GM13977 (cell line): ENCODE measurements around the gene AHR.
"Not testable (repeated sequence)": the region's sequence is repeated elsewhere in the genome, so short reads cannot be mapped to it uniquely, and the experiment has no call there.

Experiments
- DNase-seq: peaks from one replicate; pipeline ENCODE4 v3.0.0; 2012; ENCODE audit warnings: low spot score
- in situ Hi-C: fragments of 300-500 bp; cut with MboI; formaldehyde crosslinking; loops from one replicate; pipeline ENCODE4 v1.12.0; 2022; ENCODE audit warnings: low sequenced_read_pairs, low pct_unique_long_range_greater_than_20kb, mixed read lengths, inconsistent platforms; ENCODE audit not compliant: unreplicated experiment
- TF ChIP-seq, protein P1 (sequence below): IDR thresholded peaks from 2 replicates; pipeline ENCODE4 v1.5.1; 2012; ENCODE audit warnings: mild to moderate bottlenecking, control low read depth; ENCODE audit not compliant: insufficient read depth; ENCODE audit errors: extremely low read depth, missing control alignments

The AHR gene

DNA sequence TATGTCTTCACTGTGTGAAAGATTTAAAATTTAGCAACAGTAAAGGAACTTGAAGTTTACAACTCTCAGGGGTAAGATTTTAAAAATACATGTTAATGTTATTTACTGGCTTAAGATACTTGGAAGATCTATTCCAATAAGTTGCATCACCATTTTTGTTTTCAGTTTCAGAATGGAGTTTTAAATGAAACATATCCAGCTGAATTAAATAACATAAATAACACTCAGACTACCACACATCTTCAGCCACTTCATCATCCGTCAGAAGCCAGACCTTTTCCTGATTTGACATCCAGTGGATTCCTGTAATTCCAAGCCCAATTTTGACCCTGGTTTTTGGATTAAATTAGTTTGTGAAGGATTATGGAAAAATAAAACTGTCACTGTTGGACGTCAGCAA is 44.3 kb downstream of the AHR start:
- TF ChIP-seq, protein P1, sequence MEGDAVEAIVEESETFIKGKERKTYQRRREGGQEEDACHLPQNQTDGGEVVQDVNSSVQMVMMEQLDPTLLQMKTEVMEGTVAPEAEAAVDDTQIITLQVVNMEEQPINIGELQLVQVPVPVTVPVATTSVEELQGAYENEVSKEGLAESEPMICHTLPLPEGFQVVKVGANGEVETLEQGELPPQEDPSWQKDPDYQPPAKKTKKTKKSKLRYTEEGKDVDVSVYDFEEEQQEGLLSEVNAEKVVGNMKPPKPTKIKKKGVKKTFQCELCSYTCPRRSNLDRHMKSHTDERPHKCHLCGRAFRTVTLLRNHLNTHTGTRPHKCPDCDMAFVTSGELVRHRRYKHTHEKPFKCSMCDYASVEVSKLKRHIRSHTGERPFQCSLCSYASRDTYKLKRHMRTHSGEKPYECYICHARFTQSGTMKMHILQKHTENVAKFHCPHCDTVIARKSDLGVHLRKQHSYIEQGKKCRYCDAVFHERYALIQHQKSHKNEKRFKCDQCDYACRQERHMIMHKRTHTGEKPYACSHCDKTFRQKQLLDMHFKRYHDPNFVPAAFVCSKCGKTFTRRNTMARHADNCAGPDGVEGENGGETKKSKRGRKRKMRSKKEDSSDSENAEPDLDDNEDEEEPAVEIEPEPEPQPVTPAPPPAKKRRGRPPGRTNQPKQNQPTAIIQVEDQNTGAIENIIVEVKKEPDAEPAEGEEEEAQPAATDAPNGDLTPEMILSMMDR, result no peak
- in situ Hi-C loops, result no loop called here
- DNase-seq, result no peak

DNA sequence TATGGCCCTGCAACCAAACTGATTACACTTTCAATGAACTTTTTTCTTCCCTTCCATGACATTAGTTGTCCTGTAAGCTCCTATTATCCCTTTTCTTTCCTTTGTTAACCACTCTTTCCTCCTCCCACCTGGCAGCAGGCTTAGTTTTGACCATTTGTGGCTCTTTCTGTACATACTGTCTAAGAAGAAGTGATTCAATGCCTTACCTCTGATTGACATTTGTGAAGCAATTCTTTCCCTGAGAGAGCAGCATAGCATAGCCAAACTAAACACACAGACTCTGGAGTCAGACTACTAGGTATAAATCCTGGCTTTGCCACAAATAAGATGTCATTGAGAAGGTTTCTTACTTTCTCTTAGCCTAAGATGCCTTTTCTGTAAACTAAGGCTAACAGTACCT is 48.9 kb downstream of the AHR start:
- TF ChIP-seq, protein P1, result no peak
- no peak for DNase-seq
- in situ Hi-C loops, result no loop called here

DNA sequence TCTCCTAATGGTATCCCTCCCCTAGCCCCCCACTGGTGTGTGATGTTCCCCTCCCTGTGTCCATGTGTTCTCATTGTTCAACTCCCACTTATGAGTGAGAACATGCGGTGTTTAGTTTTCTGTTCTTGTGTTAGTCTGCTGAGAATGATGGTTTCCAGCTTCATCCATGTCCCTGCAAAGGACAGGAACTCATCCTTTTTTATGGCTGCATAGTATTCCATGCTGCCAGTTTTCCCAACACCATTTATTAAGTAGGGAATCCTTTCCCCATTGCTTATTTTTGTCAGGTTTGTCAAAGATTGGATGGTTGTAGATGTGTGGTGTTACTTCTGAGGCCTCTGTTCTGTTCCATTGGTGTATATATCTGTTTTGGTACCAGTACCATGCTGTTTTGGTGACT is 50.5 kb downstream of the AHR start:
- DNase-seq, in situ Hi-C loops: not testable (repeated sequence)

DNA sequence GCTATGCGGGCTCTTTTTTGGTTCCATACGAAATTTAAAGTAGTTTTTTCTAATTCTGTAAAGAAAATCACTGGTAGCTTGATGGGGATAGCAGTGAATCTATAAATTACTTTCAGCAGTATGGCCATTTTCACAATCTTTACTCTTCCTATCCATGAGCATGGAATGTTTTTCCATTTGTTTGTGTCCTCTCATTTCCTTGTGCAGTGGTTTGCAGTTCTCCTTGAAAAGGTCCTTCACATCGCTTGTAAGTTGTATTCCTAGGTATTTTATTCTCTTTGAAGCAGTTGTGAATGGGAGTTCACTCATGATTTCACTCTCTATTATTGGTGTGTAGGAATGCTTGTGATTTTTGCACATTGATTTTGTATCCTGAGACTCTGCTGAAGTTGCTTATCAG is 51.9 kb downstream of the AHR start:
- in situ Hi-C loops, DNase-seq: not testable (repeated sequence)

DNA sequence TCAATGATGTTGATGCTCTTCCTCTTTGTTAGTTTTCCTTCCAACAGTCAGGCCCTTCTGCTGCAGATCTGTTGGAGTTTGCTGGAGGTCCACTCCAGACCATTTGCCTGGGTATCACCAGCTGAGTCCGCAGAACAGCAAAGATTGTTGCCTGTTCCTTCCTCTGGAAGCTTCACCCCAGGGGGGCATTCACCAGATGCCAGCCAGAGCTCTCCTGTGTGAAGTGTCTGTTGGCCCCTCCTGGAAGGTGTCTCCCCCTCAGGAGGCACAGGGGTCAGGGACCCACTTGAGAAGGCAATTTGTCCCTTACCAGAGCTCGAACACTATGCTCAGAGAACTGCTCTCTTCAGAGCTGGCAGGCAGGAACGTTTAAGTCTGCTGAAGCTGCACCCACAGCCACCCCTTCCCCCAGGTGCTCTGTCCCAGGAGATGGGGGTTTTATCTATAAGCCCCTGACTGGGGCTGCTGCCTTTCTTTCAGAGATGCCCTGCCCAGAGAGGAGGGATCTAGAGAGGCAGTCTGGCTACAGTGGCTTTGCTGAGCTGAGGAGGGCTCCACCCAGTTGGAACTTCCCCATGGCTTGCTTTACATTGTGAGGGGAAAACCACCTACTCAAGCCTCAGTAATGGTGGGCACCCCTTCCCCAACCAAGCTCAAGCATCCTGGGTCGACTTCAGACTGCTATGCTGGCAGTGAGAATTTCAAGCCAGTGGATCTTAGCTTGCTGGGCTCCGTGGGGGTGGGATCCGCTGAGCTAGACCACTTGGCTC is 55.4 kb downstream of the AHR start:
- in situ Hi-C loops, DNase-seq: not testable (repeated sequence)

DNA sequence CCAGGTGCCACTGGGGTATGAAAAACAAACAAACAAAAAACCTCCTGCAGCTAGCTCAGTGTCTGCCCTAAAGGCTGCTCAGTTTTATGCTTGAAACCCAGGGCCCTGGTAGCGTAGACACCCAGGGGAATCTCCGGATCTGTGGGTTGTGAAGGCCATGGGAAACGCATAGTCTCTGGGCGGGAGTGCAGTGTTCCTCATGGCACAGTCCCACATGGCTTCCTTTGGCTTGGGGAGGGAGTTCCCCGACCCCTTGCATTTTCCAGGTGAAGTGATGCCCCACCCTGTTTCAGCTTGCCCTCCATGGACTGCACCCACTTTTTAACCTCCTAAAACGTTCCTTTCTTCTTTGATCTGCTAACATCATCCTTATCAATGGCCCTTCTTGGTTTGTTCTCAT is 56.0 kb downstream of the AHR start:
- TF ChIP-seq, protein P1, result no peak
- no peak for DNase-seq
- in situ Hi-C loops, result no loop called here

DNA sequence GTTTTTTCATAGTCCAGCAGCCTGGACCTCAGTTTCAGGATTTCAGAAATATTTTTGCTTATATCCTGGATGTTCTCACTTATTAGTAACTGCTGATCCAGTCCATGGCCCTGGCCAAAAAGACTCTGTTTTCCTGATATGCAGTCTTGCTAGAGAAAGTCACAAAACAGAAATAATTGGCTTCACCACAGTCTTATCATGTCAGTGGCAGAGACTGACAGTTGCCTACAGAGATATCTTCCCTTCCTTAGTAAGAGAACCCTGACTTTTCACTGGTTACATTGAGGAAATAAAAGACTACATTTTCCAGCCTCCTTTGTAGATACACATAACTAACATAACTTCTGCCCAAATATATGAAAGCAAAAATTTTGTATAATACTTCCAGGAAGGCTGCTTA is 56.6 kb downstream of the AHR start:
- DNase-seq, result no peak
- in situ Hi-C loops, result no loop called here
- TF ChIP-seq, protein P1, result no peak

DNA sequence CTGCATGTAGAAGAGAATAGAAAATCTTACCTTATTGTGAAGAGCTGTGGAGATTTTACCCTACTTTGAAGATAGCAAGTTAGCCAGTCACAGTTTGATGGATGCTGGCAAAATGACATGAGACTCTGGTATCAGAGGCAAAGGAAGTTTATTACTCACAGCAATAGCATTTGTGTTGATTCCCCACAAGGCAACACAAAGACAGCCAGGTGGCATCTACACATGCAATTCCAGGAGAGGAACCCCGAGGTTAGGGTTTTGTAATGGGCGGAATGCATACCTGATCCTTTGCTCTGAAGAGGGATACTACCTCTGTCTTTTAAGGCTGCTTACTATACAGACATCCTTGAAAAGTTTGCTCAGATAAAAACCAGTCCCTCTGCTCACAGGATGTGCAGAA is 59.5 kb downstream of the AHR start:
- DNase-seq, result no peak
- TF ChIP-seq, protein P1, result no peak
- in situ Hi-C loops, result no loop called here
